GM19035 (cell line): Measurements from ENCODE around the gene GAS2.

Source experiments
- ATAC-seq: cut with Tn5 transposase; IDR thresholded peaks from one replicate; pipeline ENCODE4 v1.9.1; 2021; ENCODE audit not compliant: unreplicated experiment

GAS2 gene

GRCh38 chr11:22725079-22725478 lies 58.7 kb downstream of the GAS2 start:
- ATAC-seq = no peak

GRCh38 chr11:22728600-22729389 lies 62.4 kb downstream of the GAS2 start:
- no peak for ATAC-seq

GRCh38 chr11:22730319-22730718 lies 63.9 kb downstream of the GAS2 start:
- ATAC-seq = no peak

GRCh38 chr11:22732588-22732987 lies 66.2 kb downstream of the GAS2 start:
- ATAC-seq = no peak

GRCh38 chr11:22733475-22734248 lies 67.3 kb downstream of the GAS2 start:
- ATAC-seq = no peak

GRCh38 chr11:22734628-22735345 lies 68.4 kb downstream of the GAS2 start:
- ATAC-seq = no peak

- no peak for ATAC-seq
Measured at GRCh38 chr11:22742157-22742613, 75.8 kb downstream of the GAS2 start.

GRCh38 chr11:22749536-22749935 lies 83.1 kb downstream of the GAS2 start:
- no peak for ATAC-seq

GRCh38 chr11:22752908-22753310 lies 86.5 kb downstream of the GAS2 start:
- ATAC-seq = no peak

GRCh38 chr11:22753416-22753815 lies 87.0 kb downstream of the GAS2 start:
- ATAC-seq = no peak

GRCh38 chr11:22761066-22761465 lies 94.7 kb downstream of the GAS2 start:
- ATAC-seq = no peak

- no peak for ATAC-seq
Measured at GRCh38 chr11:22763166-22763565, 96.8 kb downstream of the GAS2 start.

GRCh38 chr11:22764735-22765134 lies 98.3 kb downstream of the GAS2 start:
- no peak for ATAC-seq

GRCh38 chr11:22768281-22768680 lies 101.9 kb downstream of the GAS2 start:
- no peak for ATAC-seq

- no peak for ATAC-seq
Measured at GRCh38 chr11:22769081-22769480, 102.7 kb downstream of the GAS2 start.

- peak; percentile 68 for ATAC-seq
Measured at GRCh38 chr11:22774716-22775115, 108.3 kb downstream of the GAS2 start.

GRCh38 chr11:22775248-22775647 lies 108.8 kb downstream of the GAS2 start:
- no peak for ATAC-seq

- no peak for ATAC-seq
Measured at GRCh38 chr11:22778642-22779041, 112.2 kb downstream of the GAS2 start.

- ATAC-seq = no peak
Measured at GRCh38 chr11:22779850-22780249, 113.4 kb downstream of the GAS2 start.

GRCh38 chr11:22780952-22781593 lies 114.7 kb downstream of the GAS2 start:
- peak; percentile 87 for ATAC-seq

GRCh38 chr11:22785251-22785650 lies 118.8 kb downstream of the GAS2 start:
- ATAC-seq = no peak
